Natural killer cell (primary cell): ENCODE data around the gene SPTB. TPM values are rescaled to one million over a fixed set of nuclear protein-coding genes. Genes with fewer than 3 reads are reported as not detected.

Experiments used
- ATAC-seq, 3 donors: fragments of 150-1000 bp in 2 of 3; fragments of 200-7000 bp in 1 of 3; cut with Tn5 transposase; 1 replicate in 1 of 3; 2 replicates in 2 of 3; pipeline ENCODE4 v1.10.0; 2021; ENCODE audit warnings: mild to moderate bottlenecking in 2 of 3, moderate library complexity in 2 of 3
- DNase-seq, 2 donors: peaks; one replicate each; pipeline versions ENCODE4 v3.0.0 to v3.0.0-alpha.2; 2013 to 2021; ENCODE audit warnings: mixed read lengths in 1 of 2
- H3K27ac ChIP-seq: one replicate; pipeline ENCODE4 v1.5.1; 2013; ENCODE audit warnings: mild to moderate bottlenecking, low read length
- H3K27me3 ChIP-seq: one replicate; pipeline ENCODE4 v1.6.1; 2013; ENCODE audit warnings: low read length; ENCODE audit not compliant: control insufficient read depth, insufficient read depth
- H3K36me3 ChIP-seq: one replicate; pipeline ENCODE4 v1.6.1; 2013; ENCODE audit warnings: low read length; ENCODE audit not compliant: control insufficient read depth, insufficient read depth
- H3K4me1 ChIP-seq: one replicate; pipeline ENCODE4 v1.6.1; 2013; ENCODE audit warnings: low read length; ENCODE audit not compliant: control insufficient read depth, insufficient read depth
- H3K4me3 ChIP-seq: one replicate; pipeline ENCODE4 v1.5.1; 2013; ENCODE audit warnings: low read length
- H3K9me3 ChIP-seq: one replicate; pipeline ENCODE4 v1.6.1; 2013; ENCODE audit warnings: low read length; ENCODE audit not compliant: control insufficient read depth, insufficient read depth
- H3K27ac Mint-ChIP-seq, 2 donors: one replicate each; pipeline ENCODE4 v1.8.0; 2022; ENCODE audit warnings: mild to moderate bottlenecking in 2 of 2, mixed read lengths in 2 of 2, moderate library complexity in 1 of 2
- H3K27me3 Mint-ChIP-seq, 2 donors: one replicate each; pipeline ENCODE4 v1.8.0; 2022; ENCODE audit warnings: low read depth in 2 of 2, mixed read lengths in 2 of 2
- H3K36me3 Mint-ChIP-seq: one replicate; pipeline ENCODE4 v1.8.0; 2022; ENCODE audit warnings: mixed read lengths
- H3K4me1 Mint-ChIP-seq, 2 donors: one replicate each; pipeline ENCODE4 v1.8.0; 2022; ENCODE audit warnings: mixed read lengths in 2 of 2
- H3K4me3 Mint-ChIP-seq: one replicate; pipeline ENCODE4 v1.8.0; 2022; ENCODE audit warnings: mild to moderate bottlenecking, moderate library complexity, mixed read lengths
- H3K9me3 Mint-ChIP-seq, 2 donors: one replicate each; pipeline ENCODE4 v1.8.0; 2022; ENCODE audit warnings: mixed read lengths in 2 of 2
- CTCF ChIP-seq: fragments of 200-600 bp; IDR thresholded peaks from one replicate; pipeline ENCODE4 v1.8.0; 2022; ENCODE audit warnings: antibody characterized with exemption
- WGBS: methylation state at CpG from one replicate; pipeline ENCODE4 v1.1.7; 2013; ENCODE audit warnings: missing lambda C conversion rate; ENCODE audit not compliant: insufficient coverage; 5-methylcytosine and 5-hydroxymethylcytosine counted together
- intact Hi-C: fragments of 100-400 bp; cut with micrococcal nuclease; formaldehyde crosslinking; loops from one replicate; pipeline ENCODE4 v1.14.2; 2022
- total RNA-seq, 4 donors: library from RNA; stranded (reverse); fragments of 120-200 nt in 1 of 4; gene quantifications; one replicate each; pipeline versions ENCODE4 v1.2.3 to v1.2.4, GENCODE V29; 2013 to 2022

SPTB gene
- total RNA-seq, 3 donors from 2014 or later (not counting 1 experiment from before 2014, with no cell fraction given) = 0.07 to 0.59 (median 0.13) TPM

GRCh38 chr14:64768401-64769095, 111.2 kb downstream of the SPTB start:
- Mint-ChIP-seq H3K4me3 (no peak overlapping the region), H3K36me3 (no peaks in the 10 kb centered on the region), H3K4me1 (peaks cover 8 to 24% of the 10 kb centered on the region in 2 donors), H3K9me3 (no peaks in the 10 kb centered on the region), H3K27ac (no peak overlapping the region), H3K27me3 (no peaks in the 10 kb centered on the region)
- Histone ChIP-seq H3K9me3 (no peaks in the 10 kb centered on the region), H3K4me3 (no peak overlapping the region), H3K27me3 (no peaks in the 10 kb centered on the region), H3K36me3 (no peaks in the 10 kb centered on the region), H3K4me1 (peaks cover 18% of the 10 kb centered on the region), H3K27ac (no peak overlapping the region)
- no peak for ATAC-seq
- WGBS = 92% methylated on average over 11 of the region's 13 CpGs
- no peak for TF ChIP-seq CTCF
- intact Hi-C loops = no loop called here
- DNase-seq = no peak

DNA sequence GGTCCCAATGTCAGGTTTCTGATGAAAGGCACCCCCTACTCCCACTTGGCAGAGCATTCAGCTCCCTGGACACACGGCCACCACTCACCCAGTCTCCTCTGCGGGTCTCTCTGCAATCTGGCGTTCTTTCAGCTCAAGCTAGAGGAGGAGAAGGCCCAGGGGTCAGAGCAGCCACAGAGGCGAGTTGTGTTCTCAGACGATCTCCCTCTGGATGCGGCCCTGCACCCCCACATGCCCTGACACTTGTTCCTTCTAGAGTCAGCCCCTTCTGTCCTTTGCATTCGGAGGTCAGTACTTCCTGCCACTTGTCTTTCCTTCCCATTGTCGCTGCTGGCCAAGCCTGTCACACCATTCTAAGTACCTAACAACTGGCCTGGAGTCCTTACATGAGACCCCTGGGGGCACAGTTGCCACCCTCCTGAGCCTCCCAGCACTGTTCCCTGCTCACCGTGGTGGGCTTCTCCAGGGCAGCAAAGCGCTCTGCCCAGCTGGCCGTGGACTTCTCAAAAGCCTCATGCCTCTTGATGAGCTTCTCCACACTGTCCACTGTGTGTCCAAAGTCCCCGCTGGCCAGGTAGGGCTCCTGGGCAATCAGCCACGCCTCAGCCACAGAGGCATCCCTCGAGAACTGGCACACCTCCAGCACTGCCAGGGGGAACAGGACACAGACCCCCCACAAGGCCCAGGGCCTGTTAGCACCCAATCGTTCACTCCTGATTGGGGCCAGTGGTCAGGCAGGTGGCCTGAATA, 112.3 kb downstream of the SPTB start:
- ATAC-seq = no peak
- DNase-seq = no peak
- Mint-ChIP-seq H3K27ac (no peak overlapping the region), H3K27me3 (no peaks in the 10 kb centered on the region), H3K4me1 (peaks cover 8 to 34% of the 10 kb centered on the region in 2 donors), H3K4me3 (no peak overlapping the region), H3K9me3 (no peaks in the 10 kb centered on the region), H3K36me3 (no peaks in the 10 kb centered on the region)
- intact Hi-C loops = no loop called here
- WGBS = 85% methylated on average over 15 of the region's 15 CpGs
- Histone ChIP-seq H3K27ac (no peak overlapping the region), H3K36me3 (no peaks in the 10 kb centered on the region), H3K27me3 (peaks cover 2% of the 10 kb centered on the region), H3K4me1 (peaks cover 30% of the 10 kb centered on the region), H3K4me3 (no peak overlapping the region), H3K9me3 (no peaks in the 10 kb centered on the region)
- no peak for TF ChIP-seq CTCF

DNA sequence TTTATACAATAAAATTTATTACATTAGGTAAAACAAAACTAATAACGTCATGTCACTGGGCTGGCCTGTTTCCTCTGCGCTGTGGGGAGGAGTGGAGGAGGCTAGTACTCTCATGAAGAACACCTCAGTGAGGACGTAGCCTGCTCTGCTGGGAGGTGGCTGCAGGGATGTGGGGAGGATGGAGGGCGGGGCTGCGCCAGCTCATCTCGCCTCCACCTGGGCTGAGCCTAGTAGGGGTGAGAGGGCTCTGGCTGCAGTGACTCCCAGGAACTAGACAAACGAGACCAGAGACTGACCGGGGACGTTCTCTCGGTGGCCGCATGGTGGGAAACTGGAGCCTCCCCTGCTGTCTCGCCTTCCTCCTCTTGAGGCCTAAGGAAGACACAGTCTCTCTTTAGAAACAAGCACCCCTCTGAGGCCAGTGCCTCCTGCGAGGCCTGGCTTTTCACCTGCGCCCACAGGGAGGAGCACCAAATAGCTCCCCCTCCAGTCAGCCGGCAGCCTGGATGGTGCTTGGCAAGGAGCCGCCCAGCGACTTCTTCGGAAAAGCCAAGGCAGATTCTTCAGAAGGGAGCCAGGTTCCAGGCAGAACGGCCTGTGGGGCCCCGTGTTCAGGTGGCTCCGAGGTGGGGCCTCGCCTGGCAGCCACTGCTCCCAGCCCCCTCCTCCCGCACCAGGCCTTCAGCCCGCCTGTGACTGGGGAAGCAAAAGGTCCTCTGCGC, 113.1 kb downstream of the SPTB start:
- no peak for ATAC-seq
- Mint-ChIP-seq H3K4me1 (peaks cover 16 to 42% of the 10 kb centered on the region in 2 donors), H3K9me3 (no peaks in the 10 kb centered on the region), H3K27ac (no peak overlapping the region), H3K4me3 (no peak overlapping the region), H3K27me3 (peaks cover 0 to 5% of the 10 kb centered on the region in 2 donors), H3K36me3 (no peaks in the 10 kb centered on the region)
- DNase-seq = no peak
- intact Hi-C loops = no loop called here
- no peak overlapping the region for H3K27ac ChIP-seq
- TF ChIP-seq CTCF = no peak
- H3K4me1 ChIP-seq = peaks cover 38% of the 10 kb centered on the region
- WGBS = 91% methylated on average over 25 of the region's 25 CpGs
- no peak overlapping the region for H3K4me3 ChIP-seq
- H3K36me3 ChIP-seq = no peaks in the 10 kb centered on the region
- peaks cover 6% of the 10 kb centered on the region for H3K27me3 ChIP-seq
- H3K9me3 ChIP-seq = no peaks in the 10 kb centered on the region
